CD4-positive, alpha-beta T cell treated with Interleukin-12 subunit alpha and Interleukin-12 subunit beta, for 1 hour (primary cell): ENCODE data around the gene DHX15.
A peak's percentile ranks its signal among the peaks of the same experiment; 100 is the strongest.

ENCODE experiments used
- DNase-seq: peaks from one replicate; pipeline ENCODE4 v3.0.0-alpha.2; 2020

Gene DHX15

GRCh38 chr4:24584211-24584850 is at the start of gene DHX15:
DHX15 (minus strand) TSS chr4:24584554; CDS start chr4:24584393, 161 bp downstream.
- peak; percentile 94 for DNase-seq

GRCh38 chr4:24632011-24632410 is 47.7 kb upstream of the DHX15 start:
- DNase-seq: no peak

GRCh38 chr4:24630937-24631336 is 46.6 kb upstream of the DHX15 start:
- no peak for DNase-seq

GRCh38 chr4:24625091-24625490 is 40.7 kb upstream of the DHX15 start:
- DNase-seq: no peak

GRCh38 chr4:24624381-24624780 is 40.0 kb upstream of the DHX15 start:
- DNase-seq: no peak

GRCh38 chr4:24622146-24622834 is 37.9 kb upstream of the DHX15 start:
- DNase-seq: no peak

GRCh38 chr4:24615977-24616376 is 31.6 kb upstream of the DHX15 start:
- DNase-seq: no peak

- DNase-seq: no peak
Observed at GRCh38 chr4:24614881-24615280, 30.5 kb upstream of the DHX15 start.

- no peak for DNase-seq
Observed at GRCh38 chr4:24613502-24613901, 29.1 kb upstream of the DHX15 start.

- DNase-seq: no peak
Observed at GRCh38 chr4:24611575-24611974, 27.2 kb upstream of the DHX15 start.

GRCh38 chr4:24607334-24607733 is 23.0 kb upstream of the DHX15 start:
- no peak for DNase-seq

GRCh38 chr4:24605216-24605615 is 20.9 kb upstream of the DHX15 start:
- DNase-seq: no peak

GRCh38 chr4:24604558-24605214 is 20.3 kb upstream of the DHX15 start:
- DNase-seq: no peak

GRCh38 chr4:24603343-24603742 is 19.0 kb upstream of the DHX15 start:
- DNase-seq: no peak

- no peak for DNase-seq
Observed at GRCh38 chr4:24601121-24601520, 16.8 kb upstream of the DHX15 start.

- DNase-seq: no peak
Observed at GRCh38 chr4:24599275-24599674, 14.9 kb upstream of the DHX15 start.

GRCh38 chr4:24598025-24598424 is 13.7 kb upstream of the DHX15 start:
- DNase-seq: no peak

GRCh38 chr4:24595659-24596058 is 11.3 kb upstream of the DHX15 start:
- no peak for DNase-seq

- DNase-seq: no peak
Observed at GRCh38 chr4:24594887-24595286, 10.5 kb upstream of the DHX15 start.

GRCh38 chr4:24589448-24589847 is 5.1 kb upstream of the DHX15 start:
- DNase-seq: no peak

GRCh38 chr4:24588216-24588954 is 4.0 kb upstream of the DHX15 start:
- no peak for DNase-seq

- DNase-seq: peak; percentile 45
Observed at GRCh38 chr4:24583451-24584210, 723 bp downstream of the DHX15 start.
